ENCODE measurements around the gene FKBP15. TPM values are rescaled to one million over a fixed set of nuclear protein-coding genes. Genes with fewer than 3 reads are reported as not detected.

Gene FKBP15
- total and polyA plus RNA-seq, 2 of the 8 experiments (the other 6 are each of a cell fraction or from before 2014, with no cell fraction given), result 9.9 to 13.8 TPM

- Histone ChIP-seq H3K79me2 (ENCODE audit: control insufficient read depth in 1 of 2, insufficient read depth in 2 of 2, low read length in 2 of 2) (no peaks in the 10 kb centered on the region), H3K18ac (ENCODE audit: extremely low read depth, low read length) (no peak overlapping the region), H3K9ac (replicated peaks in 1 of 4; ENCODE audit: extremely low read depth in 1 of 4, low read depth in 3 of 4, low read length in 3 of 4) (no peak overlapping the region), H3K9me3 (ENCODE audit: insufficient read depth in 2 of 2, low read depth in 1 of 2, low read length in 1 of 2) (no peaks in the 10 kb centered on the region), H3K23ac (ENCODE audit: insufficient read length) (no peak overlapping the region), H2BK20ac (ENCODE audit: low read length) (no peak overlapping the region), H2AFZ (ENCODE audit: low read length) (no peak overlapping the region), H3K14ac (ENCODE audit: insufficient read length) (no peak overlapping the region), H4K8ac (ENCODE audit: extremely low read depth, insufficient read depth, low read length) (no peak overlapping the region), H3K4me1 (replicated peaks in 1 of 4; ENCODE audit: control insufficient read depth in 3 of 4, insufficient read depth in 4 of 4, low read length in 3 of 4) (no peaks in the 10 kb centered on the region), H3K79me1 (ENCODE audit: low read depth, low read length) (no peaks in the 10 kb centered on the region; the same call in 1 of the 2 replicates), H2BK120ac (replicated peaks; ENCODE audit: low read depth, low read length) (no peak overlapping the region), H3K27ac (ENCODE audit: low read depth, low read length) (no peak overlapping the region), H3K27me3 (replicated peaks in 1 of 4; ENCODE audit: control insufficient read depth in 3 of 4, extremely low read depth in 1 of 4, insufficient read depth in 3 of 4, low read length in 3 of 4) (no peaks in the 10 kb centered on the region), H3K56ac (replicated peaks; ENCODE audit: insufficient read length, low read depth, low read length) (no peak overlapping the region), H4K20me1 (replicated peaks in 1 of 2; ENCODE audit: control insufficient read depth in 1 of 2, insufficient read depth in 2 of 2, low read length in 2 of 2) (no peaks in the 10 kb centered on the region), H4K91ac (replicated peaks; ENCODE audit: insufficient read length, low read length) (no peak overlapping the region), H2BK5ac (ENCODE audit: low read depth, low read length) (no peak overlapping the region), H3K4ac (replicated peaks; ENCODE audit: insufficient read length, low read depth, low read length) (no peak overlapping the region), H2BK15ac (ENCODE audit: low read length) (no peak overlapping the region), H4K5ac (ENCODE audit: insufficient read length, low read depth, low read length) (no peak overlapping the region), H2BK12ac (ENCODE audit: low read depth, low read length) (no peak overlapping the region), H3K4me2 (ENCODE audit: insufficient read depth in 1 of 2, low read depth in 2 of 2, low read length in 2 of 2) (no peak overlapping the region), H3K23me2 (ENCODE audit: low read depth, low read length) (no peaks in the 10 kb centered on the region), H2AK5ac (ENCODE audit: low read depth, low read length) (no peak overlapping the region), H3K36me3 (ENCODE audit: control insufficient read depth in 2 of 4, insufficient read depth in 4 of 4, low read length in 3 of 4) (peaks cover 3 to 20% (median 12%) of the 10 kb centered on the region in 4 experiments; a peak in 7 of 8 replicates), H3K4me3 (ENCODE audit: extremely low read depth in 1 of 4, insufficient read depth in 2 of 4, low read depth in 3 of 4, low read length in 4 of 4) (no peak overlapping the region)
- no peak for DNase-seq (ENCODE audit: low read depth in 1 of 2, low spot score in 2 of 2)
- FAIRE-seq, result no peak
- ChIA-PET POLR2A (ENCODE audit: partially characterized antibody) (no interaction called here), CTCF (ENCODE audit: partially characterized antibody) (interaction anchor here (1.5 kb wide), 1 partner anchor 17 kb away, joined by 4 read pairs; the partner anchor contains the start of genes CDC26 and PRPF4)
- WGBS, 2 experiments (ENCODE audit: extremely low coverage in 1 of 2, insufficient coverage in 1 of 2, insufficient read length in 1 of 2, insufficient replicate concordance in 2 of 2, low coverage in 1 of 2, low lambda C conversion rate in 2 of 2, missing lambda C conversion rate in 1 of 2), result 93% methylated on average over 3 of the region's 3 CpGs; no CpG with 5 or more reads in 1 of the 2 experiments
- TF ChIP-seq SAP30 (IDR thresholded peaks at IDR 0.05; ENCODE audit: insufficient read depth, insufficient replicate concordance, low read length), result no peak
- TF ChIP-seq CHD2 (IDR thresholded peaks at IDR 0.05; ENCODE audit: low read length), result no peak
- no peak for TF ChIP-seq SRF (IDR thresholded peaks at IDR 0.05; ENCODE audit: low read depth, low read length)
- no peak for TF ChIP-seq KDM1A (IDR thresholded peaks at IDR 0.05; ENCODE audit: borderline replicate concordance, low read length)
- TF ChIP-seq RXRA (IDR thresholded peaks at IDR 0.05; ENCODE audit: insufficient read depth, low read depth, low read length), result no peak
Observed at GRCh38 chr9:113257863-113258262, 36.8 kb upstream of the FKBP15 start.

Data from H1 (cell line).